Measurements from ENCODE around the gene BCAR3.
"Not testable (repeated sequence)": the region's sequence is repeated elsewhere in the genome, so short reads cannot be mapped to it uniquely, and the experiment has no call there.

BCAR3 gene

DNA sequence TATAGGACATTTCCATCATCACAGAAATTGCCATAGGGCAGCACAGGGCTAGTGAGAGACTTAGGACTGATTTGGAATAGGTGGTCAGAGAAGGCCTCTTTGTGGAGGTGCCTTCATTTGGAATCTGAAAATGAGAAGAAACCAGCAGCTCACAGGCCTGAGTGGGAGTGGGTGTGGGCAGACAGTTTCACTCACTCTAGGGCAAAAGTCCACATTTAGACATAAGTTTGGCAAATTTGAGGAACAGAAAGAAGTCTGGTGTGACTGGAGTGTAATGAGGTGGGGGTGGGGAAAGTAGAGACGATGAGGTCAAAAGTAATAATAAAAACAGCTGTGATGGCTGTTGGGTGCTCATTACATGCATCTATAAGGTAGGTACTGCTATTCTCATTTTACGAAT lies 22.4 kb upstream of the BCAR3 start:
- no peak for DNase-seq

DNA sequence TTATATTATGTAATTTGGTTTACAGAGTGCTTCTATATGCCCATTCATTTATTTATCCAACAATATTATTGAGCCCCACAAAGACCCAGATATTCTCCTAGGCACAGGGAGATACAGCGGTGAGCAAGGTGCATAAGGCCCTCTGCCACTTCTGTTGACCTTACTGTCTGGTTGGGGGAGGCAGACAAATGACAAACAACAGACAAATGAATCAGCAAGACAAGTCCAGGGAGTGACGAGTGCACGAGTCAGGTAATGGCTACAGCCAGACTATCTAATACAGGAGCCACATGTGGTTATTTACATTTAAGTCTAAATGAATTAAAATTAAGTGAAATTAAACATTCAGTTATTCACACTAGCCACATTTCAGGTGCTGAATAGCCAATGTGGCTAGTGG lies 22.0 kb upstream of the BCAR3 start:
- DNase-seq, result no peak

DNA sequence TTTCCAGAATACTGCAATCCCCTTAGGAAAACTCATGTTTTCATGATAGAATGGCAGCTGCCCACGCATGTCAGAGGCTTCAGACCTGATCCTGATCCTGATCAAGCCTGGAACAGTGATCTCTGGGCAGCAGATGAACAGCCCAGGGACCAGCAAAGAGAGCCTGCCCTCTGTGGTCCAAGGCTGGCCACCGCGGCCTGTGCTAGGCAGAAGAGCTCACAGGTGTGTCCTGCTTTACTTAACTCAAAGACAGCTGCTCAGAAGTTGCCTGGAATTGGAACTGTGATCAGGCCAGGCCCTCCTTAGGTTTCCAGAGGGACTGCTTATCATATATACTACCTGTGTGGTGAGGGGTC lies 21.2 kb upstream of the BCAR3 start:
- no peak for DNase-seq

DNA sequence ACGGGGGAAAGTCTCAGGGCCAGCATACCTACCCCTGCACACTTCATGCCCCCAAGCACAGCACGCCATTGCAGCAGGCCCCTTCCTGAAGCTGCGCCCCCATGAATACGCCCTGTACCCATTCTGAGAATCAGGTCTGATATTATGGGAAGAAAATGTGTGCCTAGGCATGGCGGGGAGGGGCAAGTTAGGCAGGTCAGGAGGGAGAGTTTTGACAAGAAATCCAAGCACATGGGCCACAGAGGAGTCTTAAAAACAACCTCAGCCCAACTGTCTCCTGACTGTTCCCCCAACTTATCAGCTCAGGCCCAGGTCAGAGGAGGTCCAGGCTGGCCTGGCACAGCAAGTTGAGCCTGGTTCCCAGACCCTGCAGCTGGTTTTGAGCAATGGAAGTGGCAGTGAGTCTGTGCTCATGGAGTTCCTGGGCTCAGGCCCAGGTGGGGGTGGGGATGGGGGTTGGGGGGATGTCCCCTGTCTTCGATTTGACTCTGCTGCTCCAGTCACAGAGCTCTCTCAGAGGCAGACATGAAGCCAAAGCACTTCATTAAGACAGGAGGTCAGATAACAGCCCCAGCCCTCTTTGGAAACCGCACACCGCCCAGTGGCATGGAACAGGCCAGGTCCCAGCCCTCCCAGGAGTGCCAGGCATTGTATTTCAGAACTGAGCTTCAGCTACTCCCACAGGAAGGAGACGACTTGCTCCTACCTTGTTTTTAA lies 20.6 kb upstream of the BCAR3 start:
- peak; percentile 48 for DNase-seq

DNA sequence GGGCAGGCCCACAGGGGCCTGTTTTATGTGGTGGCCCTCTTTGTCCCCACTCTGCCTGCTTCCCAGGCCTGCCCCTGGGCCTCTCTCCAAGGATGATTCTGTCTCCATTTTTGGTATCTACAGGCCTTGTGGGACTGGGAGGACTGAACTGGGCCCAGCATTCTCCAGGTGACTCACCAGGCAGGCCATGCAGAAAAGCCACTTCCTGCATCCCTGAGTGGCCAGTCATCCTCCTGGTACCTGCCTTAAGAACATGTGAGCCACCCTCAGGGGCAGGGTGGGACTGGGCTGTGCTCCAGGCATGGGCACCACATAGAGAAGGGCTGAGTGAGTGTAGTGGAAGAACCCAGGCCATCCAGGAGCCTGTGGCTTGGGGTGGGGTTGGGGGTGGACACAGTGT lies 20.0 kb upstream of the BCAR3 start:
- DNase-seq, result peak; percentile 99

DNA sequence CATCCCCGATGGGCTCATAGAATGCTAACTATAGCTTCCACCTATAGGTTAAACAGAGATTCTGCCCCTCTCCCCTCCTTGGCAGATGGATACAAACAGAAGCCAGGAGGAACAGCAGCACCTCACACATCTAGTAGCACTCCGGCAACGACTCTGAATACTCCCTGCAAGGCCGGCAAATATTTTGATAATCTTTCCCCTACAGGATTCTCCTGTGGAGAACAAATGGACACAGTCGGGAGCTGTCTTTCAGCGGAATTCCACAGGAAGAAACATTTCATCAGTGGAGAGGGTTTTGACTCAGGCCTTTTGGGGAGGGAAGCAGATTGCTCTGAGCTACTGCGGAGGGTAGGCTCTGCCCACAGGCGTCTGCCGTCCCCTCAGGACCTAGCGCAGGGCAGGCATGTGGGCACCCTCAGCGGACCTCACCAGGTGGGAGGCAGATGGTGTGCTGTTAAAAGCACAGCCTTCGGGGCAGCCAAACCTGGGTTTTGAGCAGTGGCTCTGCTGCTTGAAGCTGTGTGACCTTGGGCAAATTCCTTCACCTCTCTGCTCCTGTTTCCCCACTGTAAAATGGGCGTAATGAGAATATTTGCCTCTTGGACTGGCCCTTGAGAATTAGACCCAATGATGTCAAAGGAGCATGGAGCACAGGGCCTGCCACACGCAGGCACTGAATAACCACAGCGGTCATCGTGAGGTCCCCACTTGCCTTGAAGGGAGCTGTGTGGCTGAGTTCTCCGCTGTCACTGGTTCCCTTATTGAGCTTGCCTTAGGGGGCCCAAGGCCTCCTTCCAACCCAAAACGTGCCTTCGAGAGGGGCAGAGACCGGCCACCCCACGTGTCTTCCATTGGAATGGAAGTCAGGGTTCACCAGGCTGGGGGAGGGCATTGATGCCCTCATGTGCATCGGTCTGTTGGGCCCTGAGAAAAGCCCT lies 19.2 kb upstream of the BCAR3 start:
- DNase-seq, result no peak

DNA sequence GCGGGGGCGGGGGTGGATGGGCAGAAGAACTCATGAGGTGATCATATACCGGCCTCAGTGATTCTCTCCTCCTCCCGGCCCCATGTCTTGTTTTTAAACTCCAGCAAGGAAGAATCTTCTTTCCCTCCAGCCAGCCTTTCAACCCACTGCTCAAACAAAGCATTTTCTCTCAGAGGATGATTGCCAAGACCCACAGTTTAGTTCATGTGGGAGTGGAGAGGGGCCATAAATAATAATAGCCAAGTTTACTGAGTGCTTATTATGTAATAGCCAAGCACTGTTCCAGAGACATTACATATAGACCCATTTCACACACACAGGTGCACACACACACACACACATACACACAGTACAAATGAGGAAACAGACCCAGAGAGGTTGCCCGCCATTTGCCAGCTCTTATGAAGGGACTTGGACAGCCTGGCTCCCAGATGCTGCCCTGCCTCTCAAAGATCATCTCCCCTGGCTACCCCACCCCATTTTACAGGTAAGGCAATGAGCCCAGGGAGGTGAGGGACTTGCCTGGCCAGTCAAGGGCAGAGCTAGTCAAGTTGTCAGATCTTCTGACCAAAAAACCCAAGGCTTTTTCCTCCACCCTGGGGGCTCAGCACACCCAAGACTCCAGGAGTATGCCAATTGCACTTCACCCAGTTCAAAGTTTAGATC lies 18.0 kb upstream of the BCAR3 start:
- DNase-seq, result no peak

DNA sequence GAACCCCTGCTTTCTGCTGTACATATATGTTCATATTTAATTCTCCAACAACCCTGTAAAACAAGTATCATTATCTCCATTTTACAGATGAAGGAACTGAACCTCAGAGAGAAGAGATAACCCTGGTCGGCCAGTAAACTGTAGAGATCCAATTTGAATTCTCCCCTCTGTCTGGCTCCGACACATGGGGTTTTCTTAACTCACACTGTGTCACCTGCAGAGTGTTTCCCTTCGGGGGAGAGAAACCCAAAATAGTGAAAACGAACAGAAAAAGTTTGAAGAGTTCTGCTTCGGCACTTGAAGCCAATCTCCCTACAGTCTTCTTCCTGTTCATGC lies 17.4 kb upstream of the BCAR3 start:
- no peak for DNase-seq

DNA sequence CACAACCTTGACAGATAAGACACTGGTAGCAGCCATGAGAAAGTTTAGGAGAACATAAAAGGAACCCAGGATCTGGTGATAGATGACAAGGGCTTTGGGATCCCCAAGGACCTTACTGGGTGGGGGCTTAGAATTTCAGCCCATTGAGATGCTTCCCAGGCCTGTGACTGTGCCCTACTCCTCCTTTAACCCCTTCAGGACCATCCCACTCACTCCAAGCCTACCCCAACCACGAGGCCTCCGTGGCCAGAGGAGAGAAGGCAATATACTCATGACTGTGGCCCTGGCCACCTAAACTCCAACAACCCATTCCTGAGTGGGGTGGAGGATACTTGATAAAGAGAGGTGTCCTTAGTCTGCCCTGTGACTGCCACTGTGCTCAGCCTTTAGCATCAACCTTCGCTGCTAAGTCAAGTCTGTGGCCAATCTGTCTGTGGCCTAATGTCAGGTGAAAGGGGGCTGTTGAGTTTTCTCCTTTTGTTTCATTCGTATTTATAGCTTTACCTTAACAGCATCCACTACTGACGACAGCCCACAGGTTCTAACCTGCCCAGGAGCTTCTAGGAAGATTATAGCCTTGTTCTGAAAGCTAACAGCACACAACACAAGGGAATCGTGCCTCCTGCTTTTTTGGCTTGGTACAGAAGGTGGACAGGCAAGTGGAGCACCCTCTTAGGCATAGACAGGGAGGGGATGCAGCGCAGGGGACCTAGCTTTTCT lies 16.9 kb upstream of the BCAR3 start:
- no peak for DNase-seq

DNA sequence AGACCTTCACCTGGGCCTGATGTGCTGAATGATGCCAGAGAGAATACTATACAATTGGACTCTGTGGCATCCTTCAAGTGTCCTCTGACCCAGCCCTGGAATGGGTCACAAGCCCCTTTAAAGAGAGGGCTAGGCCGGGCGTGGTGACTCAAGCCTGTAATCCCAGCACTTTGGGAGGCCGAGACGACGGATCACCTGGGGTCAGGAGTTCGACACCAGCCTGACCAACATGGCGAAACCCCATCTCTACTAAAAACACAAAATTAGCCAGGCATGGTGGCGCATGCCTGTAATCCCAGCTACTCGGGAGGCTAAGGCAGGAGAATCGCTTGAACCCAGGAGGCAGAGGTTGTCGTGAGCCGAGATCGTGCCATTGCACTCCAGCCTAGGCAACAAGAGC lies 15.9 kb upstream of the BCAR3 start:
- DNase-seq, result not testable (repeated sequence)

DNA sequence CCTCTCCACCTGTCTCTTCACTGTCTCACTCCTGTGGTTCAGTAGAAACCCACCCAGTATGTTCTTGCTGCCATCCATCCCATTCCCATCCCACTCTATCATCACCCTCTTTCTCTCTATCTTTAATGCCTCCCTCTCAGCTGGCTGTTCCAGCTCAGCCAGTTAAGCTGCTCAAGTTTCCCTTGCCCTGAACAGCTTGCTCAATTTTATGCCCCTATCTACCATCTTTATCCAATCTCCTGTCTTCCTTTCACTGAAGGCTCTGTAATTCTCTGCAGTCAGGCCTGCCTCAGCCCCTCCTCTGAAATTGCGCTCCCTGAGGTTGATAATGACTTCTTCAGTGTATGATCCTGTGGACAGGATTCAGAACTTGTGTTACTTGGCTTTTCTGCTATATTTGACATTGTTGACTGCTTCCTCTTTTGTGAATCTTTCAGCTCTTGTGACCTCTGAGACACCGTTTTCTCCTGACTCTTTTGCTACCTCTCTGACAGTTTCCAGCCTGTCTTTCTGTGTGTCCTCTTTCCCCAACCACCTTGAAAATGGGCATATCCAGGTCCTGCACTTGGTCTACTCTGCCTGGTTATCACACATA lies 13.9 kb upstream of the BCAR3 start:
- no peak for DNase-seq

DNA sequence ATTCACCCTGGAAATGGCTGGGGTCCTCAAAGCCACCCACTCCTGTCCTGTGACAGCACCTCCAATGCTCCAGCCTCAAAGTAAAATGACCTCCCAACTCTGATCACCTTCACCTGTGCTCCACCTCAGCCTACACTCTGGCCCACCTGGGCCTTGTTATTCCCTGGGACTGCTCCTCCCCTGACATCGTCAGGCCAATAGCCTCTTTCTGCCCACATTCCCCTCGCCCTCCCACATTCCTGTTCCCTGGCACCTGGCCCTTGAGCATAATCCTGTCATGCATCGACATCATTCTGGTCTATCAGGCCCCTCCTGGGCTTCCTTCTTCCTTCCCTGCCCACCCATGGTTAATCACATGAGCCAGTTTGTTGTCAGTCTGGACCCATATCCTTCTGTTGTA lies 13.2 kb upstream of the BCAR3 start:
- DNase-seq, result peak; percentile 83

DNA sequence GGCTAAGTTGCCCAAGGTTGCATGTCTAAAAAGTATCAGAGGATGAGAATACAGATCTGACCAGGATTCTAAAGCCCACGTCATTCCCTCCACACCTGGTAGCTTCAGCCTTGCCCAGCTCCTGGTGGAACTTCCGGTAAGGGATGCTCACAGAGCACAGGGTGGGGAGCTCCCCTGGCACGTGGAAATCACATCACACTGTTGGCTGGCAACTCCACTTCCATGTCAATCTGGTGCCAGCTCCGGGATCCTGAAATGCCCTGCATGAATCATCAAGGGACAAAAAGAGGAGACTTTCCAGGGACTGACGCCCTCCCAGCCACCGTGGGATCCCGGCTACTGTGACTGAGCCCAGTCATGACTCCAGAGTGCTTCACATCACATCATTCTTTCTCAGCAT lies 12.4 kb upstream of the BCAR3 start:
- no peak for DNase-seq

DNA sequence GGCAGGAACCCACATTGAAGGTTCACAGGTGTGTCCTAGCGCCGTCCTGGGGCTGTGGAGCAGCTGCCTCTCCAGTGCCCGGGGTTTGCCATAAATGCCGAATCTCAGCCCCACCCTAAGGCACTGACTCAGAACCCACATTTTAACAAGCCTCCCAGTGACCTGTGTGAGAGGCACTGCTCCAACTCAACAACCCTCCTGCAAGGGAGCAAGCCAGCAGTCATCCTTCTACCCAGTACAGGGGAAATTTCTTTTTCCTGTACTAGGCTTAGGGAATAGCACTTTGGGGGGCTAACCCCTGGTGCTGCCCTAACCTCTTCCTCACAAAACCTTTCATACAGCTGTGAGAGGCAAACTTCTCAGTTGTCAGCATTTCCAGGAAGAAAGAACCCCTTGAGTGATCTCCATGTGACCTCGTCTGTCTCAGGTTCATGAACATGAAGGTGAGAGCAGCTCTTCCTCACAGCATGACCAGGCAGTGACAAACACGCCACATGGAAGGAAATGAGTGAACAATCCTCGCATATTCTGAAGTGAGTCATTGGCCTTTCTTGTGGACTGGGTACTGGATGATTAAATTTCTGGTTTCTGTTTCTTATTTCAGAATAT lies 11.4 kb upstream of the BCAR3 start:
- DNase-seq, result peak; percentile 92

DNA sequence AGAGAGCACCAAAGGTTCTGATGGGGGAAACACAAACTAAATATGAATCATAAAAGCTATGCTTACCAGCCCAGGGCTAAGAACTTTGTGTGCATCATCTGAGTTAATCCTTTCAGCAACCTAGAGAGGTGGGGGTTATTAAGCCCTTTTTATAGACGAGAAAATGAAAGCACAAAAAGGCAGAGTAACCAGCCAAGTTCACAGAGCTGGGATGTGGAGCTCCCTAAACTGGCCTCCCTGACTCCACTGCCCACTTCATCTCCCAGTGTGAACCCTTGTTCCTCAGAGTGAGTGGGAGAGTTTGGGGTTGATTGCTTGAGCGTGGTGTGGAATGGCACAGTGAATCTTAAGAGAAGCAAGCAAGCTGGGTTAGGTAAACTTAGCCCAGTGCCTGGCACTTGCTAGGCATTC lies 10.8 kb upstream of the BCAR3 start:
- peak; percentile 84 for DNase-seq

DNA sequence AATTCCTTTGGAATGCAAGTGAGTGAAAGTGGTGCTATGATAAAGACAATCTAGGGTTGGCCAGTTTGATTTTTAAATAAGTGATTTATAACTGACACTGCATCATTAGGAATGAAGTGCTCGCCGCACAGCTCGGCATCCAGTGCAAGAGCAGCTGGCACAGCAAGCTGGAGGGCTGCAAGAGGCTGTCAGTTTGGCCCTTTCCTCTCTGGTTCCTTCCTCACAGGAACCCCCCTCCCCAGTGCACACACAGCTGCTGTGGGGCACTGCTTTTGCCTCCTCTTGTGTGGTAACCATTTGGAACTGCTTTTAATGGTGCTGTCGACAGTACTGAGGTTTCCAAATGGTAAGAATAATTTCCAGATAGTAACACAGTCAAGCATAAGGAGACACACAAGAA lies 10.4 kb upstream of the BCAR3 start:
- no peak for DNase-seq

DNA sequence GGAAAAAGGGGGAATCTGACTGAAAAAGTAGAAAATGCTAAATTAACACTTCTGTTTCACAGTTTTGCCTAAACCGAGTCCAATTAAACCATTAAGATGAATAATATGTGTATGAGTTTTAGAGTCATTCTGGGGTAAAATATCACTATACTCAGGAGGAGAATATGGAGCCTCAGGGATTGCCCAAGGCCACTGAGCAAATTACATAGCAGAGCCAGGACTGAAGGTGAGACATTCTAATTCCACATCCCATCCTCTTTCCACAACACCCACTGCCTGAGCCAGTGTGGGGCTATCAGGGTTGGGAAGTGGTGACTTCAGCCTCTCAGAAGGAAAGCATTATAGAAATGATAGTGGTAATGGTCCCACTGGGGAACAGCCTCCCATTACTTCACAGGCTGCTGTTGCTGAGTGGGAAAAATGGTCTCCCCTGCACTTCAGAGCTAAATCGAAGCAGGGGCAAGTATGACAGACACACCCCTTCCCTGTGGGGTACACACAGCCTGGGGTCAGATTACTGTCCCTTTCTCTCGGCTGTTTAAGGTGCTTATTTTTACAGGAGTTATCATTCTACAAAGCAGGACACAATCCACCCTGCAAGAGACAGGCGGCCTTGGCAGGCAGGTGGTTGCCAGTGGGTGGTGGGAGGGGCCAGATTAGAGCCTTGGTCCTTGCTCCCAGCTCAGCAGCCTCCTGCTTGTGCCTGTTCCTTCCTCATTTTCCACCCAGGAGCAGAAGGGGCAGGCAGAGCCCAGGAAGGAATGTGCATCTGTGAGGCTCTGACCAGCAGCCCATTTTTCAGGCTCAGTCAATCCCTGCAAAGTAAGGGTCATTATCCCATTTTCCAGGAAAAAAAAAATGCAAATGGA lies 9.5 kb upstream of the BCAR3 start:
- no peak for DNase-seq

DNA sequence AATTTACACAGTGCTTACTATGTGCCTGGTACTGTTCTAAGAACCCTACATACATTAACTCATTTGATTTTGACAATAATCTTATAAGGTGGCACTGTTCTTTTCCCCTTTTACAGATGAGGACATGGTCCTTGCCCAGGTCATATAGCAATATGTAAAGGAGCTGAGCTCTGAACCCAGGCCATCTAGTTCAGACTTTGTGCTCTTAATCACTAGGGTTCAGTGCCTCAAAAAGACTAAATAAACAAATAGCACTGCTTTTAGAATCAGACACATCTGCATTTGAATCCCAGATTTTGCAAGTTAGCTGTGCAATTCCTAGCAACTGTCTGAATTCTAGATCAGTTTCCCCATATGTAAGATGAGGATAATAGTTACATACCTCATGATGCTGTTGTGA lies 8.7 kb upstream of the BCAR3 start:
- no peak for DNase-seq

DNA sequence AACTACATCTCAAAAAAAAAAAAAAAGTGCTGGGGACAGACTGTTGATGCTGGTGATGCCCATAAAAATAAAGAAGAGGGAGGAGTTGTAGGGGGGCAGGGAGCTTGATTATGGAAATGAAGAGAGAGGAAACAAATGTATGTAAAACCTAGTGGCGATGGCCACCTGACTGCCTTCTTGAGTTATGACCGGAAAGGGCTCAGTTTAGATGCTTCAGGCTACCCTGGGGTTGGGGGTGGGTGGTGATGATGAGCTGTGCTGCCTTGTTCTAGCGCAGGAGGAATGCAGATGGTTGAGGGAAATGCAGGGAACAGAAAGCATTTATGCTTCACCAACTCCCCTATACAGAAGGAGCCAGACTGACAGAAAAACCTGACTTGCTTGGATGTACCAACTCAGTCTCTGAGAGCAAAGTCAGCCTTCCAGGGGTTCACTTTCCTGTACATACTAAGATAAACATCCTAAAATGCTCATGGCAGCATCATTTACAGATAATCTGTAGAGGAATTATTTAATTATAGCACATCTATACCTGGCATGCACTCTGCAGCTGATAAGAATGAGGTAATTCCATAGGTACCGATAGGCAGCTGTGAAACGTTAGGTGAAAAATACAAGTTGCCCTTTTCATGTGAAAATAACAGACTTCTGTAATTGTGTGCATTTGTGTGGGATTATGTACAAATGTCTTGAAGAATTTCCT lies 8.0 kb upstream of the BCAR3 start:
- DNase-seq, result no peak

DNA sequence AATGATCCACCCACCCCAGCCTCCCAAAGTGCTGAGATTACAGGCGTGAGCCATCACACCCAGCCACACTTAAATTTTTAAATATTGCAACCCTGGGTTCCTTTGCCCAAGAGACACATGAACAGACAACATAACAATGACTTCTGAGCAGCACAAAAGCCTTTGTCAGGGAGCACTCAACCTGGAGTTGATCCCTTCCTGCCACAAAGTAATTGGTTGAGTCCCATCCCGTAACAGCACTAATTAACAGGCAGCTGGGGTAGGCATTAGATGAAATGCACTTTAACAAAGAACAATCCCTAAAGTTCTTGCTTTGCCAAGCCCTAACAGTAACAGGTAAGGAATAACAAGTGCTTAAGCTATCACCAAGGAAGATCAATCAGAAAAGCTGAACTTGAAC lies 5.9 kb upstream of the BCAR3 start:
- no peak for DNase-seq
